NCI-H2029 (cell line): ENCODE measurements around the gene GAP43.

Source experiments
- DNase-seq: peaks from one replicate; lab custom pipeline; 2025; lab: John Stamatoyannopoulos, UW

Gene GAP43

DNA sequence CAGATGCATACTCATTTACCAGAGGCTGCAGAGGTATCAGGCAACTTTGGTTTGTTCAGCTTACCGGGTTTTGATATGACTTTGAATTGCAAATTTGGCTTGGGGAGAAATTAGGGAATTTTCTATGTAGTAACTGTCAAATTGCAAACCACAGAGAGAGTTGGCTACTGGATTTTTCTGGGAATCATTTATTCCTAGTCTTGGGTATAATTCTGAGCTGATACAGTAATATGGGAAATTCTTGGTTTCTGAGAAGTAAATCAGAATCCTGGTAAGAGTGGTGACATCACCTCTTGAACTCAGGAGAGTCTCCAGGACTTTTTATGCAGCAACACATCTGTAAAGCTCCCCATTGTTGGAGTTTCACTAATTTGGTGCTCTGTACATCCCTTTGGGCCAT, 39.0 kb downstream of the GAP43 start:
- DNase-seq, result no peak

DNA sequence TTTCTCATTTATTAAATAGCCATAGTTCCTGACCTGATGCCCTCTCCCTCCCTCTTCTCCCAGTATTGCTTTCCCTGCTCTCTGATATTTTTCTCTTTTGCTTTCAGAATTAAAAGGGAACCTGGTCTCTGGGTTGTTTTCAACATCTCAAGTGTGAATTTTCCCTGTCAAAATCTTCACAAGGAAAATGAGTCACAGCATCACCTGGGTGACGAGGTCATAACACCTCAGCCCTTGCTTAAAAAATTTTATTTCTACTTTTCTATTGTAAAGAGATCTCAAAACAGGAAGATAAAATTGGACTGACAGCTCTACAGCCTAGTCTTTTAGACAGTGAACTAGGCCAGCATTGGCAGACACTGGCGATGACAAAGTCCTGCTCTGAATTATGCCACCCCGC, 40.1 kb downstream of the GAP43 start:
- no peak for DNase-seq

DNA sequence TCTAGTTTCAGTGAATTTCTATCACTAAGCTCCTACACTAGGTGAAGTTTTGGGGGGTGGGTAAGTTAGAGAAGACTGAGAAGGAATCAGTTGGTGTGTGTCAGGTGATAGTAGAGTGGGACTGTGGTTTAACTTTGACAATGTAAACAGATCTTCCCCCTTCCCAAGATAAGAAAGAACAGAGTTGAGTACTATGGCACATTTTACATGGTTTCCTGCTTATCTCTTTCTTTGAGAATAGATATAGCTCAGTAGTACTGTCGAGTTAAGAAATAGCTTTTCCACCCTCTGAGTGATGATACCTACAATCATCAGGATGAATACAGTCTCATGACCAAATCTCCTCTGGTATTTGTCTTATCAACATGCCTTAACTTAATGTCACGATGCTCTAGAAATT, 42.8 kb downstream of the GAP43 start:
- no peak for DNase-seq

DNA sequence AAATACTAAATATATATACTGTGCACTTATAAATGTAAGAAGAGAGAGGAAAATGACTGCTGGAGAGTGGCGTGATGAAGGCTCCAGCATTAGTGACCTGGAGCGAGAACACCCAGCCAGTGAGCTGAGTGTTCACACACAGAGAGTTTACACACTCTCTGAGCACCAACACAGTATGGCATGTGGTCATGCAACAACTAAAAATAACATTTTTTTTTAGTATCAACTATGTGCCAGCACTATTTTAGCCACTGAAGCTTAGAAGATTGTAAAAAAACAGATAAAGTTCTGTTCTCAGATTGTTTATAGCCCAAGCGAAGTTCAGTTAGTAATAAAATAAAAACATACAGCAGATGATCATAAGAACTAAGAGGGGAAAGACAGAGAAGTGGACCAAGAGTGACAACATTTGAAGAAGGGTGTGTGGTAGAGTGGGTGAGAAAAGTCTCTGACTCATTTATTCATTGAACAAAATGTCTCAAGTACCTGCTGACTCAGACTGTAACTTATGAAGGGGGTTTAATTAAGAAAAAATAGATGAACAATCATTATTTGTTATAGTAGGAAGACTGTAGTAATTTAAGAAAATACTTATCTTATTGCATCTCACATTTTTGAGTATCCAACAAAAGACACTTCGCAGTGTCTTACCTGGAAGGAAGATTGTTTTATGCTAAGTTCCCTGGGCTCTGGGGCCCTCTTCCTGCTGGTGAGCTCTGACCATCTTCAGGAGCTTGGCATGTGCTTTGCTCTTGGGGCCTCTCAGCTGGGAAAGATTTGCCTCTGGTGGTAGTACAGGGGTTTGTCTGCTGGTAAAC, 43.8 kb downstream of the GAP43 start:
- no peak for DNase-seq

DNA sequence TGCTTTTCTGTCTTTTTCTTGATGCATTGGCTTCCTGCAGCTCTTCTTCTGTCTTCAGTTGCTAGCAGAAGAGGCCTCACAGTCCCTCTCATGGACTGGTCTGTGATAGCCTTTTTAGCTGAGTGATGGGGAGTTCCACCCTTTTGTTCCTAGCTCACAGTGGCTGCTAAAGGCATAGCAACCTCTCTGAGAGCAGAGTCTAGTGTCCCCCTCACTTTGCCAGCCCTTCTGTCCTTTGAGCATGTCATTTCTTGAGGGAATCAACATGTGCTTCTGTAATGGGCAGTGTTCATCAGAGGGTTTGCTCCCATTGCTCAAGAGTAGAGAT, 44.4 kb downstream of the GAP43 start:
- no peak for DNase-seq

DNA sequence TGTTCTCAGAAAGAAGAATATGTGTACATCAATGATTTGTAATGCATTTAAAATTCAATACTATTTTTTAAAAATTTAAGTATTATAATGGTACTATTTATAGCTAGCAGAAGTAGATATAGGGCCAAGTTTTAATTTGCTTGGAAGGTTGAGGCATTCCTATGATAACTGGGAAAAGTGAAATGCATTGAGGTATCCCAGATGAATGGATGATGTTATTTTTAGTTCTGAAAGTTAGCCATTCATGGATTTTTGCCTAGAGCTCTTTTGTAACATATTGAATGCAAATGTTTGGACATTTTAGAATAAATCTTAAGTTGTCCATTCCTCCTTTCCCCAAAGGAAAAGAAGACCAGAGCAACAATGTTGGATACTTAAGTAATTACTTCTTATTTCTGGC, 47.6 kb downstream of the GAP43 start:
- DNase-seq, result no peak

DNA sequence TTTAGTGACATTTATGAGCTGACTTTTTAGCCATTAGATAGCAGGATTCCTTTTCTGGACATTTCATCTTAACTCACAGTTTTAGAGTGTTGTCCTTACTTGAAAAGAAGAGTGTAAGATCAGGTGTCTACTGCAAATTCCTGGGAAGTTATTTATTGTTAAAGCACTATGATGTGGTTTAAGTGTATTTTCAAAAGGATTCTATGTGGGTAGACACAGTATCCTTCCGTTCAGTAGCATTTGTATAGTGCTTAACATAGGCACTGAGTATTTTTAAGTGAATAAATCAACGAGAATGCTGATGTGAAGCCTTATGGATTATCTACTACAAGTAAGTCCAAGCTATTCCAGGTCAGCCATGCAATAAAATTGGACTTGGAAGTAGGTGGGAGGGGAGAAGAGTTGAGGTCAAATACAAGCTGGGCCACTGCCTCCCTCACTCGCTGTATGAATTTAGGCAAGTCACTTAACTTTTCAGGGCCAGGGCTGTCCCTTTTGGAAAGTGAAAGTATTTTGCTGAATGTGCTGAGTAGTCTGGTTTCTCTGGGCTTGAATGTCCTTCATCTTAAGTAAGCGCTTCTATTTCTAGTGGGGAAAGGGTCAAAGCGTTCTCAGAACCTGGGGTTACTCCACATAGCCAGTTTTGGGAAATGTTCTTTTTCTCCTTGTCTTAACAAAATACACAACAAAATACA, 48.6 kb downstream of the GAP43 start:
- no peak for DNase-seq

DNA sequence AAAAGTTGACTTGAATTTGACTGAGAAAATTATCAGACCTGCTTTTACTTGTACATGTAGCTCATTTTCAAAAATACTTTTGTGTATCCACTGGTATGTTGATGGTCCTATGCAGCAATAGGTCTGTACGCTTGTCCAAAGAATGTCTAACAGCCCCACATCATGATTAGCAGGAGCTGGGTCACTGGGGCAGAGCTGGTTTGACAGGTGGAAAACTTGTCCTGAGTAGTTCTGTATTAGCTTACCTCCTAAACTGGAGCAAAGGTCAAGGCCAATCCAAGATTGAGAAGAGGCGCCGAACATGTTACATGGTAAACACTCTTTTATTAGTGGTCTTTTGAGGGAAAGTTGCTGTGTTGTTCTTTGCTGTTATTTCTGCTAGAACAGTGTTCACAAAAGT, 50.6 kb downstream of the GAP43 start:
- no peak for DNase-seq

DNA sequence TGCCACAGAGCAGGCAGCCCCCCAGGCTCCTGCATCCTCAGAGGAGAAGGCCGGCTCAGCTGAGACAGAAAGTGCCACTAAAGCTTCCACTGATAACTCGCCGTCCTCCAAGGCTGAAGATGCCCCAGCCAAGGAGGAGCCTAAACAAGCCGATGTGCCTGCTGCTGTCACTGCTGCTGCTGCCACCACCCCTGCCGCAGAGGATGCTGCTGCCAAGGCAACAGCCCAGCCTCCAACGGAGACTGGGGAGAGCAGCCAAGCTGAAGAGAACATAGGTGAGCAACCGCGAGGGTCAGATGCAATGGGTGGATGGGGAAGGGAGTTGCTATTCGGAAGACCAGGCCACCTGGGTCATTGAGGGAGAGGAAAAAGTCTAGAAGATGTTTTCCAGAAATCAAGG, 53.0 kb downstream of the GAP43 start:
- no peak for DNase-seq

DNA sequence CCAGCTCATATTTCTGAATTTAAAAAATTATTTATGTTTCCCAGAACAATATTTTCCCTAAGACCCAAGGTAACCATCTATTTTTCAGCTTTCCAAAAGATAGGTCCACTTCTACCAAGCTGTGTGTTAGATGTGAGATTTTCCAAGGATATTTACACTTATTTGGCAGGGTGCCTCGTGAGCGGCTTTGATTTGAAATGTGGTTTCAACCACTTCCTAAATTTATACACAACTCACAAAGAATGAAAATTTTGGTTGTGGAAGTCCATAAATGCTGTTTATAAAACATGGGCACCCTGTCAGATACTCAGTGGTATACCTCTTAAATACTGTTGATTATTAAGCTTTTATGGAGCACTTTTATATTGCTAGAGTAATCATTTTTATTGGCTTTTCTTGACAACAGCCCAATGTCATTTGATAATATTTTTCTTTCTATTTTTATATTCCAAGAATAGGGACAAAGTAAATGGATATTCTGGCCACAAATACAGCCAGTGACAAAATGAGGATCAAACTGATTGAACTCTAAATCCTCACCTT, 57.6 kb downstream of the GAP43 start:
- DNase-seq, result no peak

DNA sequence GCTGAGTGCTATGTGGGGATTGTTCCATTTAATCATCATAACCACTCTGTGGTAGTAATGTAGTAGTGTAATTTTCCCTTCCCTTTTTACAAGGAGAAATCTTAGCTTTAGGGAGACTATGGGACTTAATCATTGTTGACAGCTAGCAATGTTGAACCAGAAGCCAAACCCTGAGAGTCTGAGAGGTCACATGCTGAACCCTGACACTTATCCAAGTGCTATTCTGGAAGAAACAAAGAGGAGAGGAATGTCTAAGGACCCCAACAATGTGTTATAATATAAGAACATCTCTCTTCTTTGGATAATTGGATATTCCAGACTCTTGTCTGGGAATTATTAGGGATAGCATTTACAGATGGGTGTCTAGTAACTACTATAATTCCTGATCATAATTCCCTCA, 58.4 kb downstream of the GAP43 start:
- no peak for DNase-seq

DNA sequence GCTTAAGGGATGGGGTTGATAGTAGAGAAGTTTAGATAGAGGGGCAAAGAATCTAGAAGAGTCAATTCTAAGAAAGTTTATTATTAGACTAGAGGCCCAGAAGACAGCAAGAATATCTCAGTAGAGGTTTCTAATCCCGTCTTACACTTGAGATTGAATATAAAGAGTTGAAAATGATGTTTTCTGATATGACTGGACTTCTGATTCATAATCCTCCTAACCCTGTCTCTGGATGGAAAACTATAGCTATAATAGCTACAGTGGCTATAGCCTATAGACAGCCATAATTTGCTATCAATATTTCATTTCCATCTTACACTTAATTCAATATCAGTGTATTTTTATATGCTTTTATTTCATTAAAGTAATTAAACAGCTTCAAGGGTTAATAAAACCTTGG, 60.0 kb downstream of the GAP43 start:
- no peak for DNase-seq

DNA sequence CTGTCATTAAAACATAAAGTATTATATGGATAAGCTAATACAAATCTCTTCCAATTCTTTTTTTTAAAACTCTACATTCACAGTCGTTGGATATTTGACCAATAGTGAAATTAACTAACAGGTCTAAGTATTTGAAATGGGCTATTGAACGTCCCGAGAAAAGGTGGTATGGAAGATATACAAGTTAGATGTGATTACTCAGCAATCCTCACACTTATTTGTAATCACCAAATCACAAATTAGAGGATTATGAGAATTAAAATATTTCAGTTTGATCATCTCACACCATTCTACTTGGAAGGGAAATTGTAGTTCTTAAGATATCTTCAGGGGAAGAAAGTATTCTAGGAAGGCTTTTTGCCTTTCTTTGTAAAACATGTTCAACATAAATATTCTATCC, 60.5 kb downstream of the GAP43 start:
- no peak for DNase-seq

DNA sequence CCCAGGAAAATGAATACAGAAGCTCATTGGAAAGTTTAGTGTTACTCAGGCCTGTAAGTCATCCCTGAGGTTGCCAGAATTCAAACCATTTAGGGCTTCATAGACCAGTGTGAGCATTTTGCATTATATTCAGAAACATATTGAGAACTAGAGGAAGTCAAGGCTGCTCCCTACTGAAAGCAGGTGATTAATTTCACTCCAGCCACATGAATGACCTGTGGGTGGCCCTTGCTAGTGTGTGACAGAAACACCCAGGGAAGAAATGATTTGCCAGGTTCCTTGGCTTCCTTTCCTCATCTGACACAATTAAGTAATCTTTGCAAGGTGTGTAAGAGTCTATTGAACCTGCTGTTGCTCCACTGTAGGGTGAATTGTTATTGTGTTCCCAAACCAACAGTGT, 61.8 kb downstream of the GAP43 start:
- no peak for DNase-seq

DNA sequence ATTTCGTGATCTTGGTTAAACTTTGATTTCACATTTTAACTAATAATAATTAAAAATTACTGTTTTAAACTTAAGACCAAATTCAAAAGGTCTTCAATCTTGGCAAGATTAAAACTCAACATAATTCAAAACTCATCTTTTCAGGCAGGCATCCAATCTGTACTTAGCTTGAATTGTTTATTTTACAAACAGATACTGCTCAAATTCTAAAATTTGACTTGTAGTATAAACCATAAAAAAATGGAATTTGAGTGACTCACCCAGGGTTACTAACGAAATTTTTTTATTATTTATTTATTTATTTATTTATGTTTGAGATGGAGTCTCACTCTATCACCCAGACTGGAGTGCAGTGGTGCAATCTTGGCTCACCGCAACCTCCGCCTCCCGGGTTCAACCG, 64.4 kb downstream of the GAP43 start:
- DNase-seq, result no peak

DNA sequence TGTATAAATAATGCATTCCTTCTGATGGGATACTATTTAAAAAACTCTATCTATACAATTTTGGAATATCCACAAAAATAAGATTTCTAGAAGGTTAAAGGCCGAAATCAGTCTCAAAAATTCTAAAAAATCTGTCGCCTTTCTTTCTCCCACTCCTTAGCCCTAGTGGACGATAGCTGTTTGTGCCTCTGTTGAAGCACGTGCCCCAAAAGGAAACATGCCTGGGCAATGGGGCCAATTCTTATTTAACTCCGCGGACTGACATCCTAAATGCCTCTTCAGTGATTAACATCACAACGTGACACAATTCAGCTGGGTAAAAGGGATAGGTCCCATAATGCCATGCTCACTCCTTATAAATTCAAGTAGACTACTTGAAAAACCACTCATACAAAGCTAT, 65.1 kb downstream of the GAP43 start:
- DNase-seq, result no peak

DNA sequence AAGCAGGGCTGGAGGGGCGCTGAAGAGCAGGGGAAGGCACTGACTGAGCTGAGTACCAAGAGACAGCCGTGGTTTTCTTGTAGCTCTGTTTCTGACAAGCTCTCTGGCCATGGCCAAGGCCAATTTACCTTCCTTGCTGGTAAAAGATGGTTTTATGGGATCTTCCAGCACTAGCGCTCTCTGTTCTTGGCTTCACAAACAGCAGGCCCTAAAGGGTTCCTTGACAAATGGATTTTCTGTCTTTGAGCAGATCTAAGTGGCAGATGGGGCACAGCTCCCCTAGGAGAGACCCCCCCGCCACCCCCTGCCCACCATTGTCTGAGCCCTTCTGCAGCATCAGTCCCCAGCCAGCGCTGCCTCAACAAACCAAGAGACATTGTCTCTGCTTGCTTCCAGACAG, 66.6 kb downstream of the GAP43 start:
- no peak for DNase-seq

DNA sequence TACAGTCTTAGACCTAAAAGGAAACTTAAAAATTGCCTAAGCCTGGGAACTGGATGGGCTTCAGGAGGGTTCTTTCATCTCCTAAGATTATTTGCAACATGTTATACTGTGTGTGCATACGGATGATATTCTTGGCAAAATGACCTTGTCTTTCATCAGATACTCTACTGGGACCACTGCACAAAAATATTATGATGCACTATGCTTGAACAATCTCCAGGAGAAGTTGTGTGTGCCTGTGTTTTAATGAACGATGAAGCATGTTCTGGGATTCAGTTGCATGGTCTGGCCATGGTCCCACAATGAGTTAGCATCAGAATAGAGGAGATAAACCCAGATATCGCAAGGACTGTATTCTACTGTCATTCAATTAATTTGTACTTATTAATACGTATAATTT, 68.7 kb downstream of the GAP43 start:
- no peak for DNase-seq

DNA sequence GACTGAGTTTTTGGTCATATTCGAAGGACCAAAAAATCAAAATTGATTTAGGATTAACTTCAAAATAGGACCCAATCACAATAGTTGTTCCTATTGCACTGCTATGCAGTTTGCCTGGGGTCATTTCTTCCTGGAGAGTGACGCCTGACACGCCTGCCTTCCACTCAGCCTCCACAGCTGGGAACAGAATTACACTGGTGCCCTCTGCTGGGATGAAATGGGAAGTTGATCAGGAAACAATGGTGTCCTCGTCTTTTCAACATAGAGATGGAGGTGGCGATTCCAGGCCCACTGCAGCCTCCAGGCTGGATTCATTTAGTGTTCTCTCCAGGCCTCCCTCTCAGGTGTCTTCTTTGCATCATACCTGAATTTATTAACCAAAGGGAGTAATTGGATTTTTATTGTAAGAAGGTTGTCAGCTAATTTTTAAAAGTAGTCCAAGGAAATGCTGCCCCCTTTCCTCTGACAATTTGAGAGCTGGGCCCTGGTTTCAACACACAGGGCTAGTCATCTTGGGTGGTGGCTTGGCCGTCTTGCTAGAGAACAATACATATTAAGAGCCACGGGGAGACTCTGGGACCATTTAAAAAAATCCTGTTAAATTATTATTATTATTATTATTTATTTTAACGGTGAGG, 69.7 kb downstream of the GAP43 start:
- peak; percentile 15 for DNase-seq

DNA sequence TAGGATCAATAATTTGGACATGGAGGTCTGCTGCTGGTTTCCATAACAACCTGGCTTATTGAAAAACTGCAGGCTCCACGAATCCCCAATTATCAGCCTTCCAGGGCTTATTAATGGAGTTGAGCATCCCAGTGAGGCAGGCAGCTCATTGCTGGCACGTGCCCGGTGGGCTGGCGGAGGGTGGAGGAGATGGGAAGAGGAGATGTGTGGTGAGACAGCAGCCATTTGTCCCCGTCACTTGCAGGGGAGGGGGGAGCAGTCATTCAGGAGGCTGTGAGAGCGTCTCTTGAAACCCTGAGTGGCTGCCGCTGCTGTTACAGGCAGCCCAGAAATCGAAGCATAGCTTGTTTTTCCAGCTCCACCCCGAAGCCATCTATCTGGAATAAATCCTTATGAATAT, 70.6 kb downstream of the GAP43 start:
- no peak for DNase-seq

DNA sequence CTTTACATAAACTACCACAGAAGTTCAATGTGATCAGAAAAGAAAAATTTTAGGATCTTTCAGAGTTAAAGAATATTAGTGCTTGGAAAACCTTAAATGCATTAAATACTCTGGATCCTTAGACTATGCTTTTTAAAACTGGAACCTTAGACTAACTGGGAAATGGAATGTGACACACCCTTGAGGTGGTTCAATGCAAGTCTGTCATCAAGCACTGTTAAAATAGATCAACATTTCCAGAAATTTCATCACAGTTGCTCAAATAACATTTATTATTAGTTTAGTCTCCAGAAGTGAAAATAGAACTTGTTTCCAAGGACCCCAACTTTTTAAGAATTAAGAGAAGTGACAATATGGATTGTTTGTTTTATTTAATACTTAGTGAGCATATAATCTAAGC, 71.8 kb downstream of the GAP43 start:
- no peak for DNase-seq

DNA sequence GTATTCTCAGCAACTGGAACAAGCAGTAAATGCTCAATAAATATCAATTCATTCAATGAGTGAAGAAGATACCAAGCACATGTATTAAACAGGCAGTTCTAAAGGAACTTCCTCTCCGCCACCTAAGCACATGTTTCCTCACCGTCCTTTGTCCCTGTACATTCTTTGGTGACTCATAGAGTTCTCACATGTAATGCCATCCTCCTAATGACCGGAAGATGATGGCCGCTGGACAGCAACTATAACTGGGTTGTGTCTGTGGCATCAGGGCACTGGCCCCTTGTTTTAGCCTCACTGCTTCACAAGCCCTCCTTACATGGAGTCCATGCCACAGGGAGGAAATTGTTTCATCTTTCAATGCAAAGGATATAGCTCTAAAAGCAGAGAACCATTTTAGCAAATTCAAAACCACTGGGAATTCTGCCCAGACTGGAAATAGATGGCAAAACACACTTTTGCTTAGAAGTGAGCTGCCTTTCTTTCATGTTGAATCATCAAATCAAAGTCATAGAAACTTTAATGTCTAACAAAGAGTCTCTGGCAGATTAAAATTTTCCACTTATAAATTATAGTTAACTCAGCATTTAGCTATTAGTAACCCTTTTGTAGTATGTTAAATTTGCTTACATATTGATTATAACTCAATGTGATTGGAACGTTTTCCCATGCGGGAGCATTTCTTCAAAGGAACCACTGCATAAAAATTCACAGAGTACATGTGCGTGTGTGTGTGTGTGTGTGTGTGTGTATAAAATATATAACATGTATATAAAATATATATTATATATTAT, 74.1 kb downstream of the GAP43 start:
- no peak for DNase-seq
